T-helper 2 cell (primary cell): Measurements from ENCODE around the gene KIAA1217.

ENCODE experiments used
- DNase-seq, 5 experiments: peaks; one replicate each; pipeline versions ENCODE4 v3.0.0 to v3.0.0-alpha.2; 2012 to 2022

Gene KIAA1217

DNA sequence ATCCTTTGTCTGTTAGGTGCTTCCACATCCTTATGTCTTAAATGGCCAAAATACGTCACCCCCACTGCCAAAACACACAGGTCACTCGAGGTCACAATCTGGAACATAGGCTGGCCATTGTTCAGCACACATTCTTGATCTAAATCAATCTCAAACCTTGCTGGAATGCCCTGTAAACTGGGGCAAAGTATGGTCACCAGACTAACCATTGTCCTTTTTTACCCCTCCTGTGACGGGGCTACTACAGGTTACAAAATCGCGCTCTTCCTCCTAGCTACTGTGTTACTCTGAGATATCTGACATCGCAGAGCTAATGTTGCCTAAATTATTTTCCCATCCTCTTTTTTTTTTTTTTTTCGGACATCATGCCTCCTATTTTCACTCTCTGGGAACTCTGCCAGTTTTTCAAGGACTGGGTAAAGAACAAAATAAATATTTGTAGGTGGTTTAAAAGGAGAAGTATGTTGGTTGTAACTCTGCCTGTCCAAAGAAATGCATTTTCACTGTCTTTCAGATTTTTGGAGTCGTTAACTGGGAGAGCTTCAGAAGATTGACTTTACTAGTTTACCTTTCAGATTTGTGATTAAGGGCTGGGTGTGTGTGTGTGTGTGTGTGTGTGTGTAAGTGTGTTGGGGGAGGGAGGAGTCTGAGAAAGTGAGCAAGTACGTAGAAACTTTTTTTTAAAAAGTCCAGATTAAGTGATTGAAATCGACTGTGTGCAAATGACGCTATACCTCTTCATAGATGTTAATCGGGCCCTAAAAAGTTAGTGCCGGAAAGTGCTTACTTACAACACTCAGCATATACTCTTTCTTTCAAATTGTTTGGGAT, 942 bp upstream of the KIAA1217 start:
- no peak for DNase-seq

DNA sequence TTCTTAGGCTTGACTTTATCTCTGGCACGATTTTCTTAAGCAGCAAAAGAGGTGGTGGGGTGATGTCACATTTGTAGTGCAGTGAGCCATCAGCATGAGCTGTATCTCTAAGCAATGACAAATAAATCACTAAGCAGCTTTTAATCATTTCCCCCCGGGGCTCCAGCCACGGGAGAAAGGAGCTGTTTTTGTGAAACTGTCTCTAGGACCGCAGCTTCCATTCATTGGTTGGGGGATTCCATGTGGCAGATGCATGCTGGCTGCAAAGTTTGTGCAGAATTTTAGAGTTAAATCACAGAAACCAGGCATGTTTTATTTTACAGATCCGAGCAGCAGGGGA, 464 bp downstream of the KIAA1217 start:
- peak in 2 of 5 experiments; percentile 19 to 39 for DNase-seq

DNA sequence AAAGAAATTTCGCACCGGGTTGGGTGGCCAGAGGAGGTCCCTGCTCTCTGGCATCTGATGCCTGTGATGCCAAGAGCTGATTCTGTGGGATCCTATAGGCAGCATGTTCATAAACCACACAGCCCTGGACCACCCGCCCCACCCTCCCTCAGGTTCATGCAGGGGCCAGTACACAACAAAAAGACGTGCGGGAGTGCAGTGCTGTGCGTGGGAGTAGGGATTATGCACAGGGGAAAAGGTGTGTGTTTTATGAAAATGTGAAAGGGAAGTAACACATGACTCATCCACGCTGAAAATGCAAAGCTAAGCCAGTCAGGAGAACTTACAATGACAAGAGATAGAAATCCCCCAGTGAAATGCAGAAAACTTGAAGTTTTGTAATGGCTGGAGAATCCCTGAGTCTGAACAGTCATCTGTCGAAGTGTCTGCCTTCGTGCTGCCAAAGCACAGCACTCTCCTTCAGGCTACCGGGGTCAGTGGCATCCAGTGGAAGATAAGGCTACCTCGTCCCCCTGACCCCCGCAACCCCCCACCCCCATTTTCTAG, 1.1 kb downstream of the KIAA1217 start:
- peak in 2 of 5 experiments; percentile 9 to 24 for DNase-seq

DNA sequence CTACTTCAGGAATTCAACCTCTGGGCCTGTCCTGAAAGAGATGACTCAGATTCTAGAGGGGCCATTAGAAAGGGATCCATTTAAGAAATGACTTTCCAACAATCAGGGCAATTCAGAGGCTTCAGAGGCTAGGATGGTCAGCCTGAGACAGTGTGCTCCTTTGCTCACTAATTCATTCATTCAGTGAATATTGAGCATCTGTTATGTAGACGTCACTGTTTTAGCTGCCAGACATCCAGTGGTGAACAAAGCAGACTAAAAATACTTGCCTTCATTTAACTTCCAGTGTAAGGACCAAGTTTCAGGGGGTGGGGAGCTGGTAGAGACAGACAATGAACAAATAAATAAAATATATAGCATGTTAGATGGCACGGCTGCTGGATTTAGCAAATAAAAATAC, 1.6 kb downstream of the KIAA1217 start:
- DNase-seq, result no peak

DNA sequence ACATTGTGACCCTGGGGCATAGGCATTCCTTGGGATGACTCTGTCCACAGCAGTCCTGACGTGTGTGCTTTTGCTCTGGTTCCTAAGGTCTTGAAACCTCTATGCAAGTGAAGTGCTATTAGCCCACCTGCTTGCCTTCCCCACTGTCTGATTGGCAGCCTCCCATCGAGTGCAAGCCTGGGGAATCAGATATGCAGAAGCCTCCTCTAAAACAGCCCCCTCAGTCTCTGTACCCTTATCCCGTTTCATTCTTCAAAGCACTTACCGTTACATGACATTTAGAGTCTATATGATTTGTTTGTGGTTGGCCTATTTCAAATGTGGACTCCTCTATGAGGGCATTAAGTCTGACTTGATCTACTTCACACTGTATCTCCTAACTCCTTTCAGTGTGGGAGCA, 4.3 kb downstream of the KIAA1217 start:
- DNase-seq, result no peak

DNA sequence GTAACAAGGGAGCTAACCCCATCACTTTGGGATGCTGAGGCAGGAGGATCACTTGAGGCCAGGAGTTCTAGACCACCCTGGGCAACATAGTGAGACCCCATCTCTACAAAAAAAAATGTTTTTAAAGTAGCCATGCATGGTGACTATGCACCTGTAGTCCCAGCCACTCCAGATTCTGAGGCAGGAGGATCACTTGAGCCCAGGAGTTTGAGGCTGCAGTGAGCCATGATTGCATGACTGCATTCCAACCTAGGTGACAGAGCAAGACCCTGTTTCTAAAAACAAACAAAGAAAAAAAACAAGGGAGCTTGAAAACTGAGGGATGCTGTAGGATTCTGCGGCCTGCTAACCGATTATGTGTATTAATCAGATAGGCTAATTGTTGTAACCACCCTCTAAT, 4.9 kb downstream of the KIAA1217 start:
- DNase-seq, result no peak

DNA sequence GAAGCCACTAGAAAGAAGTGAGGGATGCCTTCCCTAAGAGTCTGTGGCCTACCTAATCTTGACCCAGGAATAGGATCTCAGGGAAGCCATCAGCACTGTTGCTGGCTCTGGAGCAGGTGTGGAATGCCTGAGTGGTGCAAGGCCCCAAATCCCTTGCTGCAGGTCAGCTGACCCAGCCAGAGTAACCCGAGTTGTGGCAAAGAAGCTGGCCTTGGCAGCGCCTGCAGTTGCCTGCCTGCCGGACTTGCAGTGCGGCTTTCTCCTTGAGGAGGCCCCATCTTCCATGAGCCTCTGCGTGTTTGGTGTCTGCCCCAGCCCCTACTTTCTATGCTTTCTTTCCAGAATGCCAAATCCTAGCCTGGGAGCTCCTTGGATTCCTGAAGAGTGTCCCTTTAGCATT, 5.8 kb downstream of the KIAA1217 start:
- DNase-seq, result no peak

DNA sequence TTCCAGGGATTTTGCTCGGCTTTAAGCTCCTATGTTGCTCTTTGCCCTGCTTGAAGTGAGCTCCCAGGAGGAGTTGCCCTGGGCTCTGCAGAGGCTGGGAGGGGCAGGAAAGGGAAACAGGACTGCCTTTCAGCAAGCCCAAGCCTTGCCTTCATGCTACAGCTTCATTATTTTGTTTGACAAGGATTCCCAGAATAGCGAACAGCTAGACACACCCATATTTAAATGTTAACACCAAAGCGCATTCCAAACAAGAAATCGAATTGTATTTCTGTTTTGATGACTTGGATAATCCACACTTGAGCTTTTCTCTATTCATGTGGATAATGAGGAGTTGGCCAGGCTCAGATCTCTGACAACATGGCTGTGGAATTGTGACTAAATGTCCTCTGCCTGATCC, 6.3 kb downstream of the KIAA1217 start:
- no peak for DNase-seq

DNA sequence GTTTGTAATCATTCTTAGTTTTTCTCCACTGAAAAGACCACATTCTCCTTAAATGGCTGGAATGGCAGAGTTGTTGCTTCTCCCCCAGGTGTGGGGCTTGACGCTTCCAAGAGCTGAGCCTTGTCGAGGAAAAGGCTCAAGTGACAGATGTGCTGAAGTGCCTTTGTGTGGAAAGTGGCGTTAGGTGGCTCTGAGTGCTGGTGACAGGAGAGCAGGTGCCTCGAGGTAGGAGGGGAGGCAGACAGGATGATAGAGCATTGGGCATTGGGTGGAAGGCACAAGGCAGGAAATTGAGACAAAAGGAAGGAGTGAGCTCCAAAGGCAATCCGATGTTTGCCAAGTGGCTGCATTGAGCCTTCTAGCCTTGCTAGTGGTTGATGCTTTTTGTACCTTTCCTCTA, 6.7 kb downstream of the KIAA1217 start:
- no peak for DNase-seq

DNA sequence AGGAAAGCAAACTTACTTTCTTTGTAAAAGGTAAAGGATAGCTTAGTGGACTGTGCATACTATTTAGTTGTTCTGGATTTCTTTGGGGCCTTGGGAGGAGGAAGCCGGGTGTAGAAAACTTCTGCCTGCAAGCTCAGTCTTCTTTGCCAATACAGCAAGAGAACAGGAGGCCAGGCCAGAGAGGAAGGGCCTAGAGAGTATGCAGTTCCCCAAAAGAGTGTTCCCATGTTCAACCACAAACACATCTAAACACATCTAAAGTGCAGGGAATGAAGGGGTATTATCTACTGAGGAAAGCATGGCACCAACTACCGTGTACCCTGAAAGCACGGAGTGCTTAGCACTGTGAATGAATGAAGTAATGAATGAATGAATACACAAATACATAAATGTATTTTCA, 11.0 kb downstream of the KIAA1217 start:
- DNase-seq, result no peak

DNA sequence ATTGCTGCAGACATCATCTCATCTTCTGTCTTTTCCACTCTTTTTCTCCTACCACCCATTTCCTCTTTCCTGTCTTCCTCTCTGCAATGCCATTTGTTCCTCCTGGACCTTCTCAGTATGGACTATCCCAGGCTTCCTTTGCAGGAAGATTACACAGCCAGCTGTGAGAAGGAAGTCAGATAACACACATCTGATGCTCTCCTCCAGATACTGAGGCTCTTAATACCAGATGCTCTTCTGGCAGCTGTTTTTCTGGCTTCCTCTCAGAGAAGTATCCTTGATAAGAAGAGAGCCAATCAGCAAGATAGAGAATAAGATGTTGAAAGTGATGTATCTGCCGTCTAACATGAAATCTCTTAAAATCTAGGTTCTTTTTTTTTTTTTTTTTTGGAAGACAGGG, 14.4 kb downstream of the KIAA1217 start:
- DNase-seq, result no peak

DNA sequence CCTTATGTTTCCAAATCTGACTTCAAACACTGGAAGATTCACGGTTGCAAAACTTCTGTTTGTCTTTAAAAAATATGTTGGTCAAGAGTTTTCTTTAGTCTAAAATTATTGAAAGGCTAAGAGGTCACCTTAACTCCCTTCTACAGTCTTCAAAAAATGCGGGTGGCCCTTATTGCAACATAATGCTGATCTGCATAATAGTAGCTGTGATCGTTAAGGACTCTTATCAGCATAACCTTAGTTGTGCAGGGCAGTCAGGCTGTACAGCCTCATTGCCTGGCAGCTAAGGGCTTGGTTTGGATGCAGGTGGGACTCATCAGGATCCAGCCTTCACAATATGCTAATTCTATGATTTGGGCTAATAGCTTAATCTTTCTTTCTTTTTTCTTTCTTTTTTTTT, 15.0 kb downstream of the KIAA1217 start:
- DNase-seq, result no peak

DNA sequence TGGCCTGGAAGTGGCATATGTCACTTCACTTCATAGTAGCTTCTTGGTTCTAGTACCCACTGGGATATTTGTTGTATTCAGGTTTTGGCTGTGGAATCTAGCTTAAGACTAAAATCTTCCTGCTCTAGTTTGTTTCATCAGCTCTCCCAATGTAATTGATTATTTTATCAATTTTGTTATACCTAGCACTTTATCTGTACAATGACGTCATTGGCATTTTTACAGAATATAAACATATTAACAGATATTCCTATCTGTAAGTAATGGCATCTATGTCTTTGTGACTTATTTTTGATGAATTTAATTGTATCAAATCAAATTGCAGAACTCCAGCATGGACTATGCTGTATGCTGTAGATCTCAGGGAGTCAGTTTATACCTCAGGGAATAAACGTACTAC, 19.7 kb downstream of the KIAA1217 start:
- no peak for DNase-seq

DNA sequence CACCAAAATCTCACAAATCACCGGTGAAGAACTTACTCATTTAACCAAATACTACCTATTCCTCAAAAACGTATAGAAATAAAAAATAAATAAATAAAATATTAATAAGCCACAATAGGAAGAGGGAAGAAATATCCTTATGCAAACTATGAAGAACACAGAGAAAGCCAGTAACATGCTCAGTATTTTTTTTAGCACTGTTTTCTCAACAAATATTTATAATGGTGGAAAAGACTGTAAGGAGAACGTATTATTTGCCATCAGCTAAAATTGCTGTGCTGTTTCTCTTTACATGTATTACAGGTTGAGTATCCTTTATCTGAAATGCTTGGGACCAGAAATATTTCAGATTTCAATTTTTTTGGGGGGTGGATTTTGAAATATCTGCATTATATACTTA, 21.0 kb downstream of the KIAA1217 start:
- DNase-seq, result no peak

DNA sequence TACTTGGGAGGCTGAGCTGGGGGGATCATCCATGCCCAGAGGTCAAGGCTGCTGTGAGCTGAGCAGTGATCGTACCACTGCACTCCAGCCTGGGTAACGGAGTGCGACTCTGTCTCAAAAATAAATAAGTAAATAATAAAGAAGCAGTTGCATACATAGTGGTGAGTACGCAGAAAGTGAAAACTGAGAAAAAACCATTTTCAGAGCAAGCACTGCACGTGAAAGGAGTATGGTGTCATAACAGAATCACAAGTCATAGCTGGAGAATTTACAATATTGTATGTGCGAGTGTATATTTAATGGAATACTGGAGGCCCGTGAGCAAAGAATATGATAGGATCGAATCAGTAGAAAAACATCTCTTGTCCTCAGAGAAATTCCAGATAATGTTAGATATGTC, 22.3 kb downstream of the KIAA1217 start:
- DNase-seq, result no peak

DNA sequence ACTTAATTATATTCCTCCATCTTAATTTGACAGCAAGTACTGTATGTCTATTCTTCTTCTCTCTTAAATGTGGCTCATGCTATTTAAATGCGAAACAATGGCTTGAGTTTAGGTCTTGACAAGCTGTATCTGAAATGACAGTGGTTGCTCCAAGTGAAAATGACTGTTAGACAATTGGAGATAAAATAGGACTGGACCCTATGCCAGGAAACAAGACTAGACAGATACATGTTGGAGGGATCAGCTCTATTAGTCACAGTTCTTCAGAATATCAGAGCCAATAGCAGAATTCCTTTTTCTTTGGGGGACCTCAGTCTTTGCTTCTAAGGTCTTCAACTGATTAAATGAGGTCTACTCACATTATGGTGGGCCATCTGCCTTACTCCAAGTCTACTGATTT, 25.8 kb downstream of the KIAA1217 start:
- DNase-seq, result no peak

DNA sequence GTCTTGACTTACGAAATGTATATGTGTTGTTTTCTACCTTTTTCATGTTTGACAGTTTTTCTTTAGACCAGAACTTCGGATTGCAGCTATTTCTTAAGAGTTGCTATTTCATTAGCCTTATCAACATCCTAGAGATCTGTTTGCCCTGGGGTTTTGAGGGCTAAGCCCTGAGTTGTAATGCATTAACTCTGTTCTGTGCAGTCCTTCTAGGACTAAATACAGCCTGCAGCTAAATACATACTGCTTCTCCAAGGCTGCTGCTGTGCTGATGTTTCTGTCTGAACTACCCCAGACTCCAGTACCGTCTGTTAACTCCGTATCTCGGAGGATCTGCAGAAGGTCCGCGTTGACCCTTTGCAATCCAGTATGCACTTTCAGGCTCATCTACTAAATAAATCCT, 26.5 kb downstream of the KIAA1217 start:
- no peak for DNase-seq

DNA sequence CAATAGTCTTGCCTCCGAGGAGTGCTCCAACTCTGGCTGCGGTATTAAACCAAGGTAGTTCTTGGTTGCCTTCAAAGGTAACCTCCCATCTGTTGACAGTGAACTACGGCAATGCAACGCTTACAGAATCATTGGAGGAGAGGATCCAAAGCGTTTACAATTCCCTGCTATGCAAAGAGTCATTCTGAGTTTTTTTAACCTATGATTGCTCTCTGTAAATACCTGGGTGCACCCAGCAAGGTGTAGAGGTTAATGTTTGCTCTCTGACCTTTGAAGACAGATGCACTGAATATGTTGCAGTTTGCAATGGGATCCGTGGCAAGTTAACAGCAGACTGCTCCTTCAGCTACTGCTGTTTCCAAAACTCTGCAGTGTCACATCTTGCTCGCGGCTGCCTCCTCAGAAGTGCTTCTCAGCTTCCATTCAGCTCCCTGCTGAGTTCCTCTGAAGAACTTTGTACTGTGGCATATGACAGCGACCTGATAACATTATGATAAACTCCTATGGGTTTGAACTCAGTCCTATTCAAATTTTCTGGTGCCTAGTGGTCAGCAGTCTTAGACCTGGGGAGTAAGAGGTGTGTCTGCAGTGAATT, 29.0 kb downstream of the KIAA1217 start:
- no peak for DNase-seq

DNA sequence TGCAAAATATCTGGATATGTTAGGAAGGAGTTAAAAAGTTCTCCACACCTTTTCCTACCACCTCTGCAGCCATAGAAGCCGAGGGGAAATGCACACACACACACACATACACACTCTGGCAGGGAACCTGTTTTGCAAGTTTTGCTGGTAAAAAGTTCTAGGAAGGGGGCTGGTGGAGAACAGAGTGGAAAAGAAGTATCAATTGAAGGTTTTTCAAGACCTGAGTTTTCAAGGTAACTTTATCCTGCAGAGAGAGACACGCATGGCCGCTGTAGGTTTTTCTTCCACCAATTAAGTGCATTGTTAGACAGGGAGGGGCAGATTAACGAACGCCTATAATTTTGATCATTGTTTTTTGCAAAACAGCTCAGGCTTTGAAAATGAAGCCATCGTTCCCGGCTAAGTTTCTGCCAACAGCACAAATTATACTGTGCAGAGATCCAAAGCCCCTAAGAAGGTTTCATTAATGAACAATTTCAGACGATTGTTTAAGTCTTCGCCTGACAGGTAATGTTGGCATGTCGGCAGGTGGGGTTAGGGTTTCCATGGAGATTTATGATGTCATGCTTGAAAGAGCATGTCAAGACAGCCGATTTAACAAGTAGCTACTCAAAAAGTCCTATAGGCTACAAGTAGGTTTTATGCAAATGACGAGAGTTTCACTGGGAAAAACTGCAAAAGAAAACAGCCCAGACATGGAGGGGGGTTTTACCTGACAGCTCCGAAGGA, 29.7 kb downstream of the KIAA1217 start:
- DNase-seq, result no peak

DNA sequence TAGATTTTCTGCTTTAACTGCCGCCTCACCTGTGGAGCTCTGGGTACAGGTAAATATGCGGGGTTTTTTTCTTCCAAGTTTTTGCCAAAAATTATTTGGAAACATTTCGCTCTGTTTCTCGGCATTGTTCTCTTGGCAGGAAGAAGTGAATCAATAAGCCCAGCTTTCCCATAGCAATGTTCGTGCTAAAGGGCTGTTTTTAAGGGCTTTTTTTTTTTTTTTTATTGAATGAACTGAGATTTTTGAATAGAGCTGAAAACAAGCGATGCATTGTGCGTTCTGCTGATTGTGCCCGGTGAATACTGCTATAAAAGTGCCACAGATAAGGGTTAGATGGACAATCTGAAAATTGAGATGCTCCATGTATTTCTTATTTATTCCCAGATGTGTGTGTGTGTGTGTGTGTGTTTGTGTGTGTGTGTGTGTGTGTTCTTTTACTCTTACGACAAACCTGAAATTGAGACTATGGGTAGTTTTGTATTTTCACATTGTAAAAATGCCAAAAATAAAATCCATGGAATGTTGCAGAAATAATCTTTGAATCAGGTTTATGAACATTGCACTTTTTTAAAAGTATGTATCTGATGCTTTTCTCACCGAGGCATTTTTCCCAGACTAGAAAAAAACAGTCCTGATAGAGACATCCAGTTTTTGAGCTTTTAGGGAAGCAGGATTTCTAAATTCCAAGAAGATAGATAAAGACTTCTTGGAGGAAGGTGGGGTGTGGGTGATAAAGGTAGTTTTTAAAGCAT, 30.5 kb downstream of the KIAA1217 start:
- no peak for DNase-seq

DNA sequence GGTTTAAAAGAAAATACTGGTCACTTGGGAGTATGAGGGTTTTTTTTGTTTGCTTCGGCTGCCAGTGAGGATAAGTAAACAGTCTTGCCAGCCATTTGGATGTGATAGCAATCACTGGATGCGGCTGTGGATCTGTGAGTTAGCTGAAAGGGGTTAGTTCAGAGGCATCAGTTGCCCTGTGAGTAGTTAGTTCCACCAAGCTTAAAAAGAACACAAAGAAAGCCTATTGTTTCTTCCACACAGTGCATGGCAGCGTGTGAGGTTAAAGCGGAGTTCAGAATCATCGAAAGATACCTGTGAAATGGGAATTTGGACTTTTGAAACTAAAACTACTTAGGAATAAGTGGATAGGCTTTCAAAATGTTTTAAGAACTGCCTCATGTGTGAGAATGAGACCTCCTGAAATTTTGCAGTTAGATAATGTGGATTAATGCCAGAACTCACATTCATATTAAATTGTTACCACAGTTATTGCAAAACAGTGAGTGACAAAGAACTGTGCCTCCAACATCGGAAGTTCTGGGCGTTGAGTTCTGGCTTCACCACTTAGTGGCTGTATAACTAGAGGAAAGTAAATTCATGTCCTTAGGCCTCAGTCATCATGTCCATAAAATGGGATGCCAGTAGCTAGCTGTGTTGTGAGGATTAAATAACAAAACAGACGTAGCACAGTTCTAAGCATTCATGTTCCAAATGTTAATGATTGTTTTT, 31.3 kb downstream of the KIAA1217 start:
- DNase-seq, result no peak

DNA sequence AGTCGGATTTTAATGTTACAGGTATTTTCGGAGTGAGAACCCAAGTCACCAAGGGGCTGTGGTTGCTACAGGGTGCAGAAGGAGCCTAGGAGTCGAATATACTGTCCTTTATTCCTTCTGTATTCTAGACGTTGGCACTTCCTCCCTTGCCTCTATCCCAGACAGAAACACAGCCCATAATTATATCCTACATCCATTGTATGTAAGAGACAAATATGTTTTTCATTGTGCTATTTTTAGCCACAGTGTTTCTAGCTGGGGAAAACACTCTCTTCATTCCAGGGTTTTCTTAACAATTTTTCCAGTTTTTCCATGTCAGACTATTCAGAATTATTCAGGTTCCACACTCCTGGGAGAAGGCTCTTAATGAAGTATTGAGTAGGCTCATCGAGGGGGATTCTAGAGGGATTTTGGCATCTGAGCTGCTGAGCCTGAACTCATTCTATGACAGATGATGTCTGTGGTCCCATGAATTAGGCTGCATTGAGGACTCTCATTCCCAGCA, 32.6 kb downstream of the KIAA1217 start:
- DNase-seq, result no peak
